HG02571 (cell line): ENCODE data around the gene ANO10.

Experiments
- ATAC-seq: cut with Tn5 transposase; IDR thresholded peaks from one replicate; pipeline ENCODE4 v1.9.1; 2021; ENCODE audit warnings: mild to moderate bottlenecking, moderate library complexity; ENCODE audit not compliant: unreplicated experiment

The ANO10 gene

DNA sequence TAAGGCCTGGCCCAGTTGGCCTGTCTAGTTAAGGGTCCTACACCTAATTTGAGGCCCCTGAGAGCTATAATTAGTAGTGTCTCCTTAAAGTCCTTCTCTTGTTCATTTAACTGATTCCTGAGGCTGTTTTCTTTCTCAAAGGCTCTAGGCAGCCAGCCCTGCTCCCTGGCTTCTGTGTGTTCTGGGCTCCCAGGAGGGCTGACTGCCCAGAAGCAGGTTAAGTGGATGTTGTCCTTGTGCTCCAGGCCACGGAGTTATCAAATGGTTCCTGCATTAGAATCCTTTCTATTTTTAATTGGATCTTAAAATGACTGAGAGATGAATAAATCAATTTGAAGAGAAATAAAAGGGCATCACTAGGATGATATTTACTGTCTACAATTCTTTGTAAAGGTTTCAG is 195.4 kb downstream of the ANO10 start:
- ATAC-seq, result no peak

GRCh38 chr3:43425829-43426228 is 196.0 kb downstream of the ANO10 start:
- no peak for ATAC-seq

DNA sequence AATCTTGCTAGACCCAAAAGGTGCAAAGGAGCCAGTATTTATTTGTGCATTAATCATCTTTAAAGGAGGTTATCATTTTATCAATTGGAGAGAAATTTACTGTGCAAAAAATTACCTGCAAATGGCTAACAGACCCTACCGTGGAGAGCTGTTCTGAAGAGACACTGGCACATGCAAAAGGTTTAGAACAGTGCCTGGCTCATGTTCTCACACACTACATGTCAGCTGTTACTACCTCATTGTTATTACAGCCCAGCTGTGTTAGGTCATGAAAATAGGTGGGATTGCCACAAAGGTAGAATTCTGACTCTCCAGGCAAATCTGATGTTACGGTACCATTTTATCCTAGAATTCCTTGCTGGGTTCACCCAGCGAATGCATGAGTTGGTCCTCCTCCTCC is 198.2 kb downstream of the ANO10 start:
- ATAC-seq, result no peak

DNA sequence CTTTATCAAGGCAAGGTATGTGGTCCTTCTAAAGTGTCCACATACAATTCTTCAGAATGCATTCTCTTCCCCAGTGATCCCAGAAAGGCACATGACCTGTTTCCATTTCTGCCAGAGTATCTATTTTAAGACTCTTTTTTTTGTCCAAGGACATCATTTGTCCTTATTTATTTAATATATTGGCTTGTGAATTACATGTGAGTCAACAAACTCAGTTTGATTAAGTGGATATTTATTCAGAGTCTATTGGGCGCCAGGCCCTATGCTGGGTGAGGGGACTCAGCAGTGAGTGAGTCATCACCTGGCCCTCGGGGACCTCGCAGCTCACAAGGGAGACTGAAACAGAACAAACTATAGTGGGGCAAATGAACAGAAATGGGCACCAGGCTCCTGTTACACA is 198.7 kb downstream of the ANO10 start:
- no peak for ATAC-seq

DNA sequence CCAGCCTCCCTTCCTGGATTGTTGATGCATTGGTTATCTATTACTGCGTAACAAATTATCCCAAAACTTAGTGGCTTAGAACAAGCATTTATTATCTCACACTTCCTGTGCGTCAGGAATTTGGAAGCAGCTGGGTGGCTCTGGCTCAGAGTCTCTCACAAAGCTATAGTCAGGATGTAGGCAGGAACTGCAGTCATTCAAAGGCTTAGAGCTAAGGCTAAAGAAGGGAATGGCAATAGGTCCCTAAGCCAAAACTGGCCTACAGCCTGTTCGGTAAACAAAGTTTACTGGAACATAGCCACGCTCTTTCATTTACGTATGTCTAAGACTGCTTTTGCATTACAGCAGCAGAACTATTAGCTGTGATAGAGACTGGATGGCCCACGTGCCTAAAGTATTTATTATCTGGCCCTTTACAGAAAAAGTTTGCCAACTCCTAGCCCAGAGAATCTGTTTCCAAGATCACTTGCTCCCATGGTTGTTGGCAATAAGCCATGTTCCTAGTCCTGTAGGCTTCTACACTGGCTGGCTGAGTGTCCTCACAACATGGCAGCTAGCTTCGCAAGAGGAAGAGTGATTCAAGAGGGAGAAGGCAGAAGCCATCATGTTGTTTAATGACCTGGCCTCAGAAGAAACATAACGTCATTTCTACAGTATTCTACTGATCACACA is 203.1 kb downstream of the ANO10 start:
- ATAC-seq, result no peak

DNA sequence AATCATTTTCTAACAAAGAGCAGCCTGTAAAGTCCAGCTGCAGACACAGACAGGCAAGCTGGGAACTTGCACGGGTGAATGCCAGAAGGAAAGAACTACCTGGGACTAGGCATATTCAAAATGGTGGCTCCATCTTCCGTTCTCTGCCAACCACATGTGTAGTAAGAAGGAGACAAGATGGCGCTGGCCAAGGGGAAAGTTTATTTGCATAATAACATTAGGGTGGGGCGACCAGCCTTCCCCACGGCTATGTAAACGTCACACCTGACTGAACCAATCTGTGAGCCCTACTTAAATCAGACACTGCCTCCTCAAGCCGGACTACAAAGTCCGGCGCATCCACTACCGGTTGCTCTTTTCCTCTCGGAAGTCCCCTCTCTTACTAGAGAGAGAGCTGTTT is 204.7 kb downstream of the ANO10 start:
- no peak for ATAC-seq

GRCh38 chr3:43415088-43415487 is 206.7 kb downstream of the ANO10 start:
- ATAC-seq, result no peak

DNA sequence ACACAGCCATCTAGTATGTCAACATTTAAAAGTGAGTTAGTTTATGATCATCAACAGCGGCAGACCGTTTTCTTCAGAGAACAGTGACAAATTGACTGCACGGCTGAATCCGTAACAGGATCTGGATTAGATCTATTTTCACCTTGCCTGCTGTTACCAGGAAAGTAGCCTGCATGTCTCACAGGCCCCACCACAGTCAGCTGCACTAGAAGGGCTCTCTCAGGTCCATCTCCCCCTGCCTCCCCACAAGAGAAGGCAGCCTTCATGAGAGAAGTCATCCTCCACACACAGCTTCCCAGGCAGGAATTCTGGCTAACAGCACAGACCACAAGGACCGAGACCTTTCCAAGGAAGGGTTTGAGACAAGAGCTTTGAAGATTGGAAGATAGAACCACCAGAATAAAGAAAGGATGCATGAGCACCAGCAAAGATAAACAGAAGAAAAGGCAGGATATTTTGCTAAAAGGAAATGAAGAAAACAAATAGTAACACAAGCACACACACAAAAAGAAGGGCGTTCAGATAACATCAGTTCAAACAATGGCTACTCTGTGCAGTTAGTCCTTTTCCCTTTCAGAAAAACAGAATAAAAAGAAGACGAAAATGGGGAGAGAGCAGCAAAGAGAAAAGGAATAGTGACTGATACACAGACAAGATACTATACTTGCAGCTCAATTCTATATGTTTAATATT is 208.0 kb downstream of the ANO10 start:
- ATAC-seq, result no peak

- ATAC-seq, result no peak
Observed at GRCh38 chr3:43411429-43411828, 210.4 kb downstream of the ANO10 start.

- no peak for ATAC-seq
Observed at GRCh38 chr3:43410592-43410991, 211.2 kb downstream of the ANO10 start.

GRCh38 chr3:43409506-43409905 is 212.3 kb downstream of the ANO10 start:
- ATAC-seq, result no peak

DNA sequence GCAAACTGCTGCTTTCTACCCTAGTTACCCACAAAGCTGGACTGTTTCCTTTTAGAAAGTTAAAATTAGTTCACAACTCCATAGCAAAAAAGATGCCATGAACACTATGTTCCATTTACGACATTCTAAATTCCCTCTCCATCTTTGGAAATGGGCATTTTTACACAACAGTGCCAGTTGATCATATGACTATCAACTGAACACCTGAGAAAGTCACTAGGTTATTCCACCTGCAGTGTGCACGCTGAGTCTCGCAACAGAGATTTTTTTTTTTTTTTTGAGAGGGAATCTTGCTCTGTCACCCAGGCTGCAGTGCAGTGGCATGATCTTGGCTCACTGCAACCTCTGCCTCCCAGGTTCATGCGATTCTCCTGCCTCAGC is 215.2 kb downstream of the ANO10 start:
- ATAC-seq, result no peak

DNA sequence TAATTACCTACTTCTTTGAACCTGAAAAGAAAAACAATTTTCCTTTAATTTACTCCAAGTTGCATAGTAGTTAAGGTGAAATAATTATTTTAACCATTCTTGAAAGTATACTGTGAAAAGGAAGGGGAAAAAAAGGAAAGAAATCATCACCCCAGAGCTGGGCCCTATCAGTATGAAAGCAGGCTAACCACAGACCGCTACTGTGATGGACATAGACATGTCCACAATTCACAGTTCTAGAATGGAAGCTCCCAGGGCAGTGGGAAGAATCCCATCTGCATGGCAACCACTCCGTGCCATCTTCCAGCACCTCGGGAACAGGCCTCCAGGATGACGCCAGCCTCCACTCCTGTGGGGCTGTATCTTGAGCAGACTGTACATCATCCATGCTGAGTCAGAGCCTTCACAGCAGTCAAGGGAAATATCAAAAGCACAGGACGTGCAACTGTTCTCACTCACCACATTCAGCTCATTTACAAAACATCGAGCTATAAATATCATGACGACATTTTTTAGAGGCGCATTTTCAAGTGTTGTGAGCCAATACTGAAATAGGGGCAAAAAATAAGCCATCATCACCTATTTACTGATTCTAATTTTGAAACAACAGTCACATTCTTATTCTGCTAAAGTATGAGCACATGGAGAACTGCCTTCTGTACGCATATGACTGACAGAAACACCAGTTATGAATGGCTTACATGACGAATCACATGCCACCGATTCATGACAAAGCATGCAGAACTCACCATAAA is 215.7 kb downstream of the ANO10 start:
- no peak for ATAC-seq

GRCh38 chr3:43400781-43401730 is 220.8 kb downstream of the ANO10 start:
- no peak for ATAC-seq

DNA sequence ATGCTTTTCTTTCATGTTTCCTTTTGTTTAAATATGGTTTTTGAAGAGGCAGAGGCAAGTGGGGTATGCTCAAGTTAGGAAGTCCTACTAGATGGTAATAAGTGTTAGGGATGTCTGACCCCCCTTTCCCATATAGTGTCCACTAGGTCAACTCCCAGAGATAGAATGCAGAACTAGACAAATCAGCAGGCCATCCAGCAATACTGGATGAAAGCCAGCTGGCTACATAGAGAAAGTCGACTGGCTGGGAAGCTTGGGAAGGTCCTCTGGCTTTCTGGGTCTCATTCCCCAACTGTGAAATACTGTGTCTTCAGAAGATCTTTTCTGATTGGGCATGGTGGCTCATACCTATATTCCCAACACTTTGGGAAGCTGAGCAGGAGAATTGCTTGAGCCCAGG is 221.6 kb downstream of the ANO10 start:
- ATAC-seq, result no peak

DNA sequence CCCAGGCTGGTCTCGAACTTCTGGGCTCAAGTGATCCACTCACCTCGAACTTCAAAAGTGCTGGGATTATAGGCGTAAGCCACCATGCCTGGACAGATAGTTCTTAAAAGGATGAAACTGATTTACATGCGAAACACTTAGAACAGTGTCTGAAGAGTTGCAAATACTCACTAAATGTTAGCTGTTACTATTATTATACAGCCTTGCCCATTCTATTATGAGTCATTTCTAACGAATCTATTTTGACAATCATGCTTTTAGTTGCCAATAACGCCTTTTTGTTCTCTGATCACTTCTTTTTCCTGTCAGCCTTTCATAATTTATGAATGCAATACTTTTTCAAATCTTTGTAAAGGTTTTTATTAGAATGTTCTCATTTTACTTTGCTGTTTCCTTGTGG is 222.8 kb downstream of the ANO10 start:
- no peak for ATAC-seq

GRCh38 chr3:43394041-43394554 is 227.7 kb downstream of the ANO10 start:
- no peak for ATAC-seq

DNA sequence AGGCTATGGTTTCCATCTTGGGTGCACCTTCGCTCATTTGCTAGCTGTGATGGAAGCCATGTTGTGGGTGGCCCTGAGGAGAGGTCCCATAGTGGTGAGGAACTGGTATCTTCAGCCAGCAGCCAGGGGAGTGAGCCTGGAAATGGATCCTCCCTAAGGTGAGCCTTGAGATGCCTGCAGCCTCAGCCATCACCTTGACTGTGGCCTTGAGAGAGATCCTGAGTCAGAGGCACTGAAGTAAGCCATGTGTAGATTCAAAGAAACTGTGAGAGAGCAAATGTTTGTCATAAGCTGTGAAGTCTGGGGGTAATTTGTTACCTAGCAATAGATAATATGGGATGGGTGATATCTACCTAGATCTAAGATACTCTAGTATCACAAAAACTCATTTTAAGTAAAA is 230.2 kb downstream of the ANO10 start:
- no peak for ATAC-seq

DNA sequence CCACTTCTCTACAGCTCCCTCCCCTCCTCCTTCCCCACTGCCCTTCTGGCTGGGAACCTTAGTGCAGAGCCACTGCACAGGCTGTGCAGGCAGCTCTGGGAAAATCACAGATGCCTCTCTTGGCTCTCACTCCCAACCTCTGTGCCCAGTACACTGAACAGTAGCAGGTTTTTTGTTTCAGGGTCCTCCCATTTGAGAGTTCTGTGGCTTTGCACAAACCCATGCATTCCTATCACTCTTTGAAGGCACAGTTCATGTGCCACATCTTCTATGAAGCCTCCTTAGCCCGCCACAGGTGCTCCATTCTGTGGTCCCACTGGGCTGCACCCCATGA is 231.6 kb downstream of the ANO10 start:
- no peak for ATAC-seq

GRCh38 chr3:43389388-43390254 is 232.2 kb downstream of the ANO10 start:
- peak; percentile 44 for ATAC-seq
